NCI-H69 (cell line): ENCODE measurements around the gene VSIG2.

Source experiments
- DNase-seq: peaks from one replicate; lab custom pipeline; 2025; lab: John Stamatoyannopoulos, UW

Gene VSIG2

DNA sequence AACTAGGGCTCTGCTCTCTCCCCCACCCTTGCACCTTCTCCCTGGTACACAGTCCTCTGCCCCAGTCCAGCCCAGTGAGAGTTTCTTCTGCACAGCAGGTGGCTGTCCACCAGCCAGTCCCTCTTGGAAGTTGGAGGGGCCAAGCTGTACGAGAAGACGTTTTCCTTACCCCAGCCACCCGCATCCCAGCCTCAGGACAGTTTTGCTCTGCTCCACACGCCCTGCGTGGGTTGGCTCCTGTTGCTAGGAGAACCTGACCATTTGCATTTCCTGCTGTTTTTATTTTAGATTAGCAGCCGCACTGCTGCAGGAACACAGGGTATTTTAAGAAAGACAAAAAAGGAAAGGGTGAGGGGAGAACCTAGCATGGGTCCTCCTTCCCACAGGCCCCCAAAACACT is 29.9 kb downstream of the VSIG2 start:
- no peak for DNase-seq

DNA sequence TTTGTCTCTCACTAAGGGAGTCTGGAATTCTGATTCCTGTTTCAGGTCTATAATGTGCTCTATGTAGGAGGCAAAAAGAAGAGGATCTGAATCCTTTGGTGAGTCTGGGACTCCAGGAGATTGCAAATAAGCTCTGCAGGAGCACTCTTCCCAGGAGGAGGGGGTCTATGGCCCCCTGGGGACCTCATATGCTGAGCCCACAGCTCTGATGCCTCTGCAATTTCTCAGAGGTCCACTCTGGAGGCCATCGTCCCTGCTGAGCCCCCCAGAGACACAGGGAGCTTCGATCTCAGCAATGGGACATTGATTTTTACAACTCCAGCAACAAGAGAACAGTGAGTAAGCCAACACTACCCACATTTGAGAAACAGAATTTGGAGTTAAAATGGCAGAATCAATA is 32.5 kb downstream of the VSIG2 start:
- no peak for DNase-seq

DNA sequence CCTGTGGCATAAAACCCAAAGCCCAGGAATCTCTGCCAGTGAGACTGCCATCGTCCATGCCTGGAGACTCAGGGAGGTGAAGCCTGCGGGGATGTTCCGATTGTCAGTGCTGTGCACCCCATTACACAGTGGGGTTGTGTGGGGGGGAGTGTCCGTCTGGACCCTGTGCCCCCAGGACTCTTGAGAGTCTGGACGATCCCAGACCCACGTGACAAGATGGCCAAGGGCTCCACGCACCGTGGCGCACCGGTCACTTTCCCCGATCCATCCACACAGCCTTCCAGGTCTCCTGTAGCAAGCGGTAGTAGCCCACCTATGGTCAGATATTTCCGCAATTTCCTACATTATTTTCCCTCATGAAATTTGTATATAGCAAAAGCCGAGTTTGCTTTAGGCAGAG is 33.3 kb downstream of the VSIG2 start:
- DNase-seq, result no peak

DNA sequence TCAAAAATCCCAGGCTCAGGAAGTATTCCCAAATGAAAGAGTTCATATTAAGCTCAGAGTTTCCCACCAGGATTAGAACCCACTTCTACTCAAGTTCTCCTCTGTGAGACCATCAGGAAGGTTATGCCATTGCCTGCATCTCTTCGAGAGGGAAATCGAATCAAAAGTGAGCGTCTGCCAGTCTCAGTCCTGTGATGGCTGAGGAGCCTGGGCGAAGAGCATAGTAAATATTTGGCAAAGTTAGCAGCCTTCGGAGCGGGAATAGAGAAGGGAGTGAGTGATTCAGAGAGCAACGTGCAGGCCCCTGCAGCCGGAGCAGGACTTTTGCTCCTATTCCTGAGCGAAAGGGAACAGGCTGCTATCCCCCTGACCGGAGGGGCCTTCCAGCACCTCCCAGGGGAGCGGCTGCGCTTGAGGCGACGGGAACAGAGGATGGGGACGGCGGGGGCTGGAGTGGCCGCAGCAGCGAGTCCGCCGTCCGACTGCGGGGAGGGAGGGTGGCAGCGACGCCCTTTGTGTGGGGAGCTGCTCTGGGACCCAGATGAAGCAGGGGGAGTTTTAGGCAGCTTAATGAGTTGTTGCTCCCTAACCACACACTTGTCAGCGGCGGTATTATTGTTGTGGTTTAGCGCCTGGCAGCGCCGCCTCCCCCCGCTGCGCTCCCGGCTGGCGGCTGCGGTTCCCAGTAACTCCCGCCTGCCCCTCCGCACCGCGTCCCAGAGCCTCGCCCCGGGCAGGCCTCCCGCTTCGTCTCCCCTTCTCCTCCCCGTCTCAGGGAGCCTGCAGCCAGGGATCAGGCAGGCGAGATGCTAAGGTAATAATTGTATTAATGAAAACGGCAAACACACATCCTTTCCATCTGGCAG is 34.0 kb downstream of the VSIG2 start:
- DNase-seq, result peak; percentile 70

DNA sequence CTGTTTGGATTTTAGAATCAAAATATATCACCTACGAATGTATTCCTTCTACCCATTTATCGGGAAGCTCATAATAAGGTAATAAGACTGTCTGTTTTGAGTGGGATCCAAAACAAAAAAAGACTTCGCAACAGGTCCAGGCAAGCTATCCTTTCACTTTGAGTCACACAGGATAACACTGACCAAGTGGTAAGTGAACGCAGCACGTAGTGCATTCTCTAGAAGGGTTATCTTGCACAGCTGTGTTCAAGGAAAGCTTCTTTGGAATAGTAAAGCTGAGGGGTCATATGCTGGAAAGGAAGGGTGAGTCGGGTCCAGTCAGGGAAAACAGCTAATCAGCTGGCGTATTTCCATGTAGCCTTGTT is 34.7 kb downstream of the VSIG2 start:
- no peak for DNase-seq

DNA sequence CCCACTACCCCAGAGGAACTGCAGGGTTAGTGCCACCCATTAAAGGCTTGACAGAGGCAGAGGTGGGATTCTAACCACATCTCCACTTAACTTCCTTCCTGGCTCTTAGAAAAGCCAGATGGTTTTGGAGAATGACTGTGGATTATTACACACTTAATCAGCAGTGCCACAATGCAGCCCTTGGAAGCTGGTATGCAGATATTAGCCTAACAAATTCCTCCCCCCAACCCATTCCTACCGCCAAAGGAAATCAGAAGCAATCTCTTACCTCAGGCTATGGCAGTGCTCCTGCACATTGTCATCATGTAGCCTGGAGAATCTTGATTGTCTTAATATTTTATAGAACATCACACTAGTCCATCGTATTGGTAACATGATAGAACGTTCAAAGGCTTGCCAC is 35.5 kb downstream of the VSIG2 start:
- no peak for DNase-seq

DNA sequence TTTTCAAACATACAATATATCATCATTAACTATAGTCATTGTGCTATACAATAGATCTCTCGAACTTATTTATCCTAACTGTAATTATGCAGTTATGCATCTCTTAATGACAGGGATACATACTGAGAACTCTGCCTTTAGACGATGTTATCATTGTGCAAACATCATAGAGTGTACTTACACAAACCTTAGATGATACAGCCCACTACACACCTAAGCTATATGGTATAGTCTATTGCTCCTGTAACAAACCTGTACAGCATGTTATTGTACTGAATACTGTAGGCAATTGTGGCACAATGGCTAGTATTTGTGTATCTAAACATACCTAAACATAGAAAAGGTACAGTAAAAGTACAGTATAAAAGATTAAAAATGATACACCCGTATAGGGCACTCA is 39.7 kb downstream of the VSIG2 start:
- DNase-seq, result peak; percentile 64

DNA sequence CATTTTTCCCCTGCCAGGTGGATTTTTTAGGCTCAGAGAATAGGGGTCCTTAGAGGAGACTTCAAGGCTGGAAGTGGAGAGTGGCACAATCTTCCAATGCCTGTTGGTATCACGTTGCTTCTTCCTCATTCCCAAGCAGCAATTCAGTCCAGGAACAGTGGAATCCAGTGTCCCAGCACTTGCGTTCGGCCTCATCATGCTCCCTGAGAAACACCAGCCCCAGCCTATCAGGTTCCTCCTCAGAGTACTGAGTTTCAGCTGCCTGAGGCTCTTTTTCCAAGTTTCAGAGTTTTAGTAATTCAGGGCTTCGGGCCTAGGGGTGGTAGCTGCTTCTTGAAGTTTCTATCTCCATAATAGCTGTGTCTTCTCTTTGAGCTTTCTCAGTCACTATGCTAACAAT is 44.2 kb downstream of the VSIG2 start:
- DNase-seq, result no peak

DNA sequence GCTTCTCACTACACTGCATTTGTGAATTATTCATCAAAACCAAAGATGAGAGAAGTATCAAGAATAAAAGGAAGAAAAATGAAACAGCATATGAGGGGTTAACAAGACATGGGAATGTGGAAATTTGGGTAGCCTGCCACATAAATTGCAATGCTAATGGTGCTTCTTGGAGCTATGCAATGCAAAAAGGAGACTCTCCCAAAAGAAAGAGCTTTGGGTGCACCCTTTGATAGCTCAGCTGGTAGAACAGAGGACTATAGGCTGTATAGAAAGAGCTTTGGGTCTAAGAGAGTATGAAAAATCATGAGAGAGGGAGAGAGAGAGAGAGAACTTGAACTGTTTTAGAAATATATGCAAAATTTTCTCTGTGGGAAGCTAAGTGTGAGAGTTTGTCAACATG is 52.0 kb downstream of the VSIG2 start:
- DNase-seq, result no peak

DNA sequence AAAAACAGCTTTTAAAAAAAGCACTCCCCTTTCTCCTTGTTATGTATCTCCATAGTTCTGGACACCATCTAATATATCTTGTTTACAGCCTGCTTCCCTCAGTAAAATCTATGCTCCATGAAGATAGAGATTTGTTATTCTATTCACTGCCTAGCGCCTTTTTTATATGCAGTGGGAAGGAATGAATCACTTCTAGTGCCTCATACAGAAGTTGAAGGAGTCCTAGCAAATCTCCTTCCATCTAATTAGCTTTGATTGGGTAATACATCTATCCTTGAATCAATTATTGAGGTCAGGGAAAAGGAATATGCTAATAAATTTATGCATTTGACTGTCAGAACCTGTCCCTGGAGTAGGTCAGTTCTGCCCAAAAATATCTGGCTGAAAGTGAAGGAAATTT is 52.5 kb downstream of the VSIG2 start:
- no peak for DNase-seq
